ENCODE results near the gene HOXB8. TPM values are rescaled to one million over a fixed set of nuclear protein-coding genes. Genes with fewer than 3 reads are reported as not detected.
A peak's percentile ranks its signal among the peaks of the same experiment; 100 is the strongest.

HOXB8 gene
- total RNA-seq, 1 donor from 2014 or later = not detected

GRCh38 chr17:48647963-48648245 is 32.8 kb upstream of the HOXB8 start:
- TF ChIP-seq, protein P1, sequence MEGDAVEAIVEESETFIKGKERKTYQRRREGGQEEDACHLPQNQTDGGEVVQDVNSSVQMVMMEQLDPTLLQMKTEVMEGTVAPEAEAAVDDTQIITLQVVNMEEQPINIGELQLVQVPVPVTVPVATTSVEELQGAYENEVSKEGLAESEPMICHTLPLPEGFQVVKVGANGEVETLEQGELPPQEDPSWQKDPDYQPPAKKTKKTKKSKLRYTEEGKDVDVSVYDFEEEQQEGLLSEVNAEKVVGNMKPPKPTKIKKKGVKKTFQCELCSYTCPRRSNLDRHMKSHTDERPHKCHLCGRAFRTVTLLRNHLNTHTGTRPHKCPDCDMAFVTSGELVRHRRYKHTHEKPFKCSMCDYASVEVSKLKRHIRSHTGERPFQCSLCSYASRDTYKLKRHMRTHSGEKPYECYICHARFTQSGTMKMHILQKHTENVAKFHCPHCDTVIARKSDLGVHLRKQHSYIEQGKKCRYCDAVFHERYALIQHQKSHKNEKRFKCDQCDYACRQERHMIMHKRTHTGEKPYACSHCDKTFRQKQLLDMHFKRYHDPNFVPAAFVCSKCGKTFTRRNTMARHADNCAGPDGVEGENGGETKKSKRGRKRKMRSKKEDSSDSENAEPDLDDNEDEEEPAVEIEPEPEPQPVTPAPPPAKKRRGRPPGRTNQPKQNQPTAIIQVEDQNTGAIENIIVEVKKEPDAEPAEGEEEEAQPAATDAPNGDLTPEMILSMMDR (IDR thresholded peaks at IDR 0.05) = no peak
- TF ChIP-seq POLR2A (IDR thresholded peaks at IDR 0.05) (no peak), POLR2AphosphoS5 (IDR thresholded peaks at IDR 0.05; ENCODE audit: insufficient read depth in 1 of 2, low read depth in 1 of 2) (no peak)
- H3K4me1 ChIP-seq = peaks cover 16% of the 10 kb centered on the region
- no peak overlapping the region for H3K27ac ChIP-seq
- intact Hi-C loops (cut with DNase I) = no loop called here
- DNase-seq (ENCODE audit: extremely low spot score in 2 of 2) = no peak
- H3K4me3 ChIP-seq = no peak overlapping the region
- H3K27me3 ChIP-seq = no peaks in the 10 kb centered on the region
- H3K36me3 ChIP-seq = no peaks in the 10 kb centered on the region
- H3K9me3 ChIP-seq = no peaks in the 10 kb centered on the region

- Histone ChIP-seq H3K27me3 (no peaks in the 10 kb centered on the region), H3K36me3 (no peaks in the 10 kb centered on the region), H3K27ac (no peak overlapping the region), H3K9me3 (no peaks in the 10 kb centered on the region), H3K4me1 (peaks cover 16% of the 10 kb centered on the region), H3K4me3 (peak overlapping the region; percentile 42 to 43)
- TF ChIP-seq POLR2A (IDR thresholded peaks at IDR 0.05) (no peak), POLR2AphosphoS5 (IDR thresholded peaks at IDR 0.05; ENCODE audit: insufficient read depth in 1 of 2, low read depth in 1 of 2) (no peak)
- TF ChIP-seq, protein P1 (IDR thresholded peaks at IDR 0.05) = no peak
- DNase-seq (ENCODE audit: extremely low spot score in 2 of 2) = no peak
- intact Hi-C loops (cut with DNase I) = no loop called here
Measured at GRCh38 chr17:48647103-48647962, 32.2 kb upstream of the HOXB8 start.

GRCh38 chr17:48646183-48647102 is 31.4 kb upstream of the HOXB8 start:
- Histone ChIP-seq H3K27me3 (peaks cover 3% of the 10 kb centered on the region), H3K36me3 (no peaks in the 10 kb centered on the region), H3K27ac (no peak overlapping the region), H3K9me3 (no peaks in the 10 kb centered on the region), H3K4me1 (peaks cover 16% of the 10 kb centered on the region), H3K4me3 (peak overlapping the region; percentile 42 to 43)
- intact Hi-C loops (cut with DNase I) = no loop called here
- TF ChIP-seq, protein P1 (IDR thresholded peaks at IDR 0.05) = no peak
- TF ChIP-seq POLR2AphosphoS5 (IDR thresholded peaks at IDR 0.05; ENCODE audit: insufficient read depth in 1 of 2, low read depth in 1 of 2) (no peak), POLR2A (IDR thresholded peaks at IDR 0.05) (no peak)
- no peak for DNase-seq (ENCODE audit: extremely low spot score in 2 of 2)

DNA sequence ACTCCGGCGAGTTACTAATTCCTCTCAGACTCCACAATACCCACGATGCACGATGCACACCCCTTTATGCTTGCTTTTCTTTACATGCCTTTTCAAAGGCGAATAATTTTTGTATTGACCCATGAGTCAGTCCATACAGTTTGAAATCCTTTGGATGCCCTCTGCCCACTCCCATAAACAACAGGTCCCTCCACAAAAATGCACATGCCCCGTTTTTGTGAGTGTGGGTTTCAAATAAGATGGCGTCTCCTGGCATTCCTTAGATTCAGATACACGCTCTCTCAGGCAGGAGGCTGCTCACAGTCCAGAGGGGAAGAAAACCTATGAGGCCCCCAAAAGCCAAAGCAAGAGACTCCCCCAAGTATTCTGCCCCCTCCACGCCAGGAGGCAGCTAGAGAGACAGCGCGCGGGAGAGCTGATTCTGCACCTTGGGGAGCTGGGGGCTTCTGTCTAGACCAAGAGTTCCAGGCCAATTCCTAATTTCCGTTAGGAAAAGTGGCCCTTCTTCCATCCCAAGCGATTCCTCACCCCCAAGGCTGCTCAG is 30.6 kb upstream of the HOXB8 start:
- H3K27ac ChIP-seq = no peak overlapping the region
- H3K4me1 ChIP-seq = peaks cover 16% of the 10 kb centered on the region
- intact Hi-C loops (cut with DNase I) = no loop called here
- H3K36me3 ChIP-seq = no peaks in the 10 kb centered on the region
- DNase-seq (ENCODE audit: extremely low spot score in 2 of 2) = no peak
- H3K9me3 ChIP-seq = no peaks in the 10 kb centered on the region
- TF ChIP-seq, protein P1 (IDR thresholded peaks at IDR 0.05) = no peak
- TF ChIP-seq POLR2AphosphoS5 (IDR thresholded peaks at IDR 0.05; ENCODE audit: insufficient read depth in 1 of 2, low read depth in 1 of 2) (no peak), POLR2A (IDR thresholded peaks at IDR 0.05) (no peak)
- H3K4me3 ChIP-seq = no peak overlapping the region
- H3K27me3 ChIP-seq = peaks cover 5% of the 10 kb centered on the region
